B cell (primary cell): ENCODE results near the gene KCTD18. TPM values are rescaled to one million over a fixed set of nuclear protein-coding genes. Genes with fewer than 3 reads are reported as not detected.

ENCODE experiments used
- ATAC-seq: fragments of 200-7000 bp; cut with Tn5 transposase; one replicate; pipeline ENCODE4 v1.10.0; 2021; ENCODE audit warnings: low read depth, mild to moderate bottlenecking, moderate number of reproducible peaks, moderate library complexity
- CTCF ChIA-PET: fragments of 350-600 bp; sonication (Branson Sonifier 250); formaldehyde crosslinking; loops from one replicate; lab custom pipeline; 2021; ENCODE audit warnings: antibody characterized with exemption, inconsistent platforms; lab: Charles Lee
- POLR2A ChIA-PET: fragments of 350-600 bp; sonication (Branson Sonifier 250); formaldehyde crosslinking; loops from one replicate; lab custom pipeline; 2021; ENCODE audit warnings: antibody characterized with exemption; lab: Charles Lee
- DNase-seq: peaks from one replicate; pipeline ENCODE4 v3.0.0; 2013
- H2AFZ ChIP-seq: 2 replicates; pipeline ENCODE4 v1.6.1; 2012; ENCODE audit warnings: mild to moderate bottlenecking, low read depth, low read length; ENCODE audit not compliant: insufficient read depth, poor library complexity, severe bottlenecking
- H3K27ac ChIP-seq, 2 donors: 1 replicate in 1 of 2; 2 replicates in 1 of 2; pipeline ENCODE4 v1.5.1; 2012 to 2013; ENCODE audit warnings: low read length in 2 of 2, mild to moderate bottlenecking in 2 of 2, moderate library complexity in 1 of 2
- H3K27me3 ChIP-seq, 4 experiments: fragments of 200-600 bp in 1 of 4; sonication (generic) in 1 of 4; replicated peaks in 1 of 4; 1 replicate in 2 of 4; 2 replicates in 2 of 4; pipeline versions ENCODE4 v1.6.1 to v1.7.0; 2013 to 2016; ENCODE audit warnings: low read length in 3 of 4, mild to moderate bottlenecking in 2 of 4, mixed read lengths in 1 of 4, moderate library complexity in 1 of 4; ENCODE audit not compliant: insufficient read depth in 4 of 4, control insufficient read depth in 3 of 4; ENCODE audit errors: control extremely low read depth in 1 of 4
- H3K36me3 ChIP-seq, 2 experiments: replicated peaks in 1 of 2; 1 replicate in 1 of 2; 2 replicates in 1 of 2; pipeline versions ENCODE4 v1.6.1 to v1.7.1; 2013; ENCODE audit warnings: low read length in 1 of 2; ENCODE audit not compliant: insufficient read depth in 2 of 2, control insufficient read depth in 1 of 2; ENCODE audit errors: control extremely low read depth in 1 of 2, extremely low read depth in 1 of 2
- H3K4me1 ChIP-seq, 2 donors: fragments of 200-600 bp in 1 of 2; sonication (generic) in 1 of 2; 1 replicate in 1 of 2; 2 replicates in 1 of 2; pipeline versions ENCODE4 v1.5.1 to v1.6.1; 2013 to 2017; ENCODE audit warnings: low read length in 2 of 2; ENCODE audit not compliant: control insufficient read depth in 2 of 2, insufficient read depth in 2 of 2
- H3K4me2 ChIP-seq: replicated peaks from 2 replicates; pipeline ENCODE3; 2012; ENCODE audit warnings: mild to moderate bottlenecking, low read depth, low read length; ENCODE audit not compliant: poor library complexity, severe bottlenecking
- H3K4me3 ChIP-seq, 5 experiments: fragments of 200-600 bp in 1 of 5; sonication (generic) in 1 of 5; 1 replicate in 3 of 5; 2 replicates in 2 of 5; pipeline versions ENCODE4 v1.5.1 to v1.7.0; 2011 to 2016; ENCODE audit warnings: low read length in 4 of 5, mild to moderate bottlenecking in 4 of 5, low read depth in 2 of 5, control low read depth in 1 of 5, moderate library complexity in 1 of 5; ENCODE audit not compliant: insufficient read depth in 1 of 5; ENCODE audit errors: control extremely low read depth in 1 of 5, extremely low read depth in 1 of 5
- H3K79me2 ChIP-seq: fragments of 200-600 bp; sonication (generic); one replicate; pipeline ENCODE4 v1.6.0; 2016; ENCODE audit warnings: low read length; ENCODE audit not compliant: control insufficient read depth, insufficient read depth
- H3K9ac ChIP-seq: fragments of 200-600 bp; sonication (generic); 2 replicates; pipeline ENCODE4 v1.6.1; 2017; ENCODE audit warnings: mild to moderate bottlenecking, low read length, moderate library complexity
- H3K9me3 ChIP-seq, 3 donors: one replicate each; pipeline versions ENCODE4 v1.6.1 to v1.7.1; 2013; ENCODE audit warnings: low read length in 2 of 3; ENCODE audit not compliant: control insufficient read depth in 2 of 3, insufficient read depth in 1 of 3; ENCODE audit errors: control extremely low read depth in 1 of 3
- H4K20me1 ChIP-seq: 2 replicates; pipeline ENCODE4 v1.6.0; 2012; ENCODE audit warnings: mild to moderate bottlenecking, low read length; ENCODE audit not compliant: insufficient read depth, control insufficient read depth, poor library complexity, severe bottlenecking
- H3K27ac Mint-ChIP-seq: one replicate; pipeline ENCODE4 v1.8.0; 2021; ENCODE audit warnings: mixed read lengths
- H3K27me3 Mint-ChIP-seq: one replicate; pipeline ENCODE4 v1.8.0; 2021; ENCODE audit warnings: mixed read lengths
- H3K4me1 Mint-ChIP-seq: one replicate; pipeline ENCODE4 v1.8.0; 2021; ENCODE audit warnings: mixed read lengths
- H3K4me3 Mint-ChIP-seq: one replicate; pipeline ENCODE4 v1.8.0; 2021; ENCODE audit warnings: mixed read lengths
- H3K9me3 Mint-ChIP-seq: one replicate; pipeline ENCODE4 v1.8.0; 2022; ENCODE audit warnings: mixed read lengths; ENCODE audit not compliant: insufficient read depth
- CTCF ChIP-seq: fragments of 200-600 bp; IDR thresholded peaks from one replicate; pipeline ENCODE4 v1.8.0; 2022; ENCODE audit warnings: antibody characterized with exemption, mild to moderate bottlenecking
- EZH2 ChIP-seq: IDR thresholded peaks from 2 replicates; pipeline ENCODE4 v1.6.1; 2012; ENCODE audit warnings: borderline replicate concordance, low read depth, mild to moderate bottlenecking, moderate library complexity, low read length; ENCODE audit not compliant: insufficient read depth, poor library complexity, severe bottlenecking
- WGBS: methylation state at CpG from one replicate; pipeline ENCODE4 v1.1.5; 2013; ENCODE audit warnings: missing lambda C conversion rate; ENCODE audit not compliant: insufficient coverage; 5-methylcytosine and 5-hydroxymethylcytosine counted together
- intact Hi-C: fragments of 100-400 bp; cut with micrococcal nuclease; formaldehyde crosslinking; loops from one replicate; pipeline ENCODE4 v1.10.0; 2022
- polyA plus RNA-seq: library from polyadenylated mRNA; depleted of rRNA; stranded (reverse); fragments of >200 nt; gene quantifications from 2 replicates; pipeline ENCODE4 v1.2.3, GENCODE V29; 2012
- total RNA-seq, 2 donors: library from RNA; stranded (reverse); fragments of 120-200 nt in 1 of 2; gene quantifications; 1 replicate in 1 of 2; 2 replicates in 1 of 2; pipeline versions ENCODE4 v1.2.3 to v1.2.4, GENCODE V29; 2013 to 2022

The KCTD18 gene
- total and polyA plus RNA-seq, 2 donors (not counting 1 experiment from before 2014, with no cell fraction given): 15.3 to 20.2 TPM

- ATAC-seq: no peak
- no peaks in the 10 kb centered on the region for H3K27me3 Mint-ChIP-seq
- no peak overlapping the region for H3K4me3 Mint-ChIP-seq
- H3K27ac Mint-ChIP-seq: no peak overlapping the region
- Histone ChIP-seq H3K9ac (no peak overlapping the region), H3K9me3 (no peaks in the 10 kb centered on the region), H3K79me2 (no peaks in the 10 kb centered on the region), H3K4me2 (no peak overlapping the region), H3K27me3 (no peaks in the 10 kb centered on the region), H3K4me1 (no peaks in the 10 kb centered on the region), H3K36me3 (peaks cover 2 to 3% of the 10 kb centered on the region in 2 experiments), H3K27ac (no peak overlapping the region), H3K4me3 (no peak overlapping the region), H4K20me1 (no peaks in the 10 kb centered on the region), H2AFZ (no peak overlapping the region)
- intact Hi-C loops: no loop called here
- DNase-seq: no peak
- H3K4me1 Mint-ChIP-seq: no peaks in the 10 kb centered on the region
- H3K9me3 Mint-ChIP-seq: no peaks in the 10 kb centered on the region
- TF ChIP-seq EZH2 (no peak), CTCF (no peak)
- POLR2A ChIA-PET: no interaction called here
- WGBS: 100% methylated on average over 1 of the region's 1 CpG
- CTCF ChIA-PET: no interaction called here
Measured at GRCh38 chr2:200538139-200538538, 28.3 kb upstream of the KCTD18 start.

- no peak for TF ChIP-seq EZH2
- TF ChIP-seq CTCF: no peak
- Histone ChIP-seq H4K20me1 (no peaks in the 10 kb centered on the region), H3K36me3 (no peaks in the 10 kb centered on the region), H2AFZ (no peak overlapping the region), H3K27ac (no peak overlapping the region), H3K4me1 (no peaks in the 10 kb centered on the region), H3K9me3 (no peaks in the 10 kb centered on the region), H3K9ac (no peak overlapping the region), H3K79me2 (peaks cover 20% of the 10 kb centered on the region), H3K4me3 (no peak overlapping the region), H3K4me2 (no peak overlapping the region), H3K27me3 (no peaks in the 10 kb centered on the region)
- no peak for DNase-seq
- no peak overlapping the region for H3K27ac Mint-ChIP-seq
- intact Hi-C loops: no loop called here
- no peaks in the 10 kb centered on the region for H3K9me3 Mint-ChIP-seq
- H3K27me3 Mint-ChIP-seq: no peaks in the 10 kb centered on the region
- no peak for ATAC-seq
- POLR2A ChIA-PET: no interaction called here
- CTCF ChIA-PET: interaction anchor here (1.5 kb wide), 1 partner anchor 25 kb away, joined by 3 read pairs; the partner anchor contains the start of gene KCTD18
- H3K4me1 Mint-ChIP-seq: no peaks in the 10 kb centered on the region
- H3K4me3 Mint-ChIP-seq: no peak overlapping the region
Measured at GRCh38 chr2:200534572-200534971, 24.7 kb upstream of the KCTD18 start.
